SK-N-MC (cell line): ENCODE results near the gene RPS6KB2.

Experiments
- EZH2 ChIP-seq: fragments of 200-600 bp; sonication (generic); IDR thresholded peaks from one replicate; pipeline ENCODE4 v1.6.1; 2017; ENCODE audit warnings: antibody characterized with exemption
- FOXP2 ChIP-seq: optimal IDR thresholded peaks from 2 replicates; pipeline ENCODE3; 2011; ENCODE audit warnings: mild to moderate bottlenecking, moderate library complexity; ENCODE audit not compliant: insufficient read depth; ENCODE audit errors: extremely low read length, control extremely low read depth
- POLR2AphosphoS5 ChIP-seq: IDR thresholded peaks from 2 replicates; pipeline ENCODE4 v1.6.1; 2012; ENCODE audit warnings: mild to moderate bottlenecking, low read depth, low read length, borderline replicate concordance

- TF ChIP-seq EZH2 (no peak), POLR2AphosphoS5 (peak; percentile 86), FOXP2 (peak; percentile 72)
Measured at GRCh38 chr11:67468759-67469507, 40.6 kb downstream of the RPS6KB2 start, which contains the start of gene TMEM134.
